SK-N-MC (cell line): ENCODE data around the gene TSFM.

Source experiments
- EZH2 ChIP-seq: fragments of 200-600 bp; sonication (generic); IDR thresholded peaks from one replicate; pipeline ENCODE4 v1.6.1; 2017; ENCODE audit warnings: antibody characterized with exemption
- FOXP2 ChIP-seq: optimal IDR thresholded peaks from 2 replicates; pipeline ENCODE3; 2011; ENCODE audit warnings: mild to moderate bottlenecking, moderate library complexity; ENCODE audit not compliant: insufficient read depth; ENCODE audit errors: extremely low read length, control extremely low read depth
- POLR2AphosphoS5 ChIP-seq: IDR thresholded peaks from 2 replicates; pipeline ENCODE4 v1.6.1; 2012; ENCODE audit warnings: mild to moderate bottlenecking, low read depth, low read length, borderline replicate concordance

DNA sequence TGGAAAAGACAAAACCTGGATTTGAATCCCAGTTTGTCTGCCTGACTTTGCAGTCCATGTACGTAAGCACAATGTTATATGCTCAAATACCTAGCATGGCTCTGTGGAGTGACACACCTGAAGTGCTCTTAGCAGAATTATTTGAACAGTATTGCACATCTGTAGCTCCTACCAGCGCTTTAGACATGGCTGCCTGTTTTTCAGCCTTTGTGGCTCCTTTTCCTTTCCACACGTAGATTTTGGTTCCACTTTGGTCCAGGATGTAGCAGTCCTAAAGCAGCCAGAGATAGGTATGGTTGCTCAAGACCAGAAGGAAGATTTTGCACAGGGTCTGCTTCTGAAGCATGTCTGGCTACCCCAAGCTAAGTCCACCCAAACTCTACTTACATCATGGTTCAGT, 26.8 kb downstream of the TSFM start:
- TF ChIP-seq POLR2AphosphoS5, result no peak
- no peak for TF ChIP-seq EZH2
- no peak for TF ChIP-seq FOXP2
